T-cell (primary cell): Measurements from ENCODE around the gene TNS4. TPM values are rescaled to one million over a fixed set of nuclear protein-coding genes. Genes with fewer than 3 reads are reported as not detected.

ENCODE experiments used
- ATAC-seq, 4 experiments: fragments of 200-7000 bp in 3 of 4; fragments of 150-1000 bp in 1 of 4; cut with Tn5 transposase; replicated peaks in 1 of 4; 1 replicate in 3 of 4; 2 replicates in 1 of 4; pipeline ENCODE4 v1.10.0; 2021; ENCODE audit warnings: moderate library complexity in 3 of 4, mild to moderate bottlenecking in 2 of 4, moderate number of reproducible peaks in 1 of 4
- CTCF ChIA-PET, 2 donors: fragments of 300-600 bp; sonication (Branson Sonifier 250); formaldehyde crosslinking; loops; one replicate each; lab custom pipeline; 2022; ENCODE audit warnings: antibody characterized with exemption in 2 of 2; lab: Charles Lee
- POLR2A ChIA-PET, 2 donors: fragments of 300-600 bp; sonication (Branson Sonifier 250); formaldehyde crosslinking; loops; one replicate each; lab custom pipeline; 2022; ENCODE audit warnings: antibody characterized with exemption in 2 of 2; lab: Charles Lee
- DNase-seq, 35 experiments: peaks; one replicate each; pipeline versions ENCODE4 v3.0.0 to v3.0.0-alpha.2; 2013 to 2023
- H3K27ac ChIP-seq: one replicate; pipeline ENCODE4 v1.5.1; 2013; ENCODE audit warnings: low read length
- H3K27me3 ChIP-seq, 2 experiments: replicated peaks in 1 of 2; 1 replicate in 1 of 2; 2 replicates in 1 of 2; pipeline versions ENCODE4 v1.6.1 to v1.7.0; 2013; ENCODE audit warnings: low read length in 1 of 2, mixed read lengths in 1 of 2; ENCODE audit not compliant: control insufficient read depth in 2 of 2, insufficient read depth in 2 of 2; ENCODE audit errors: extremely low read depth in 1 of 2
- H3K36me3 ChIP-seq, 2 donors: 1 replicate in 1 of 2; 2 replicates in 1 of 2; pipeline versions ENCODE4 v1.6.1 to v1.7.0; 2013; ENCODE audit warnings: low read length in 1 of 2; ENCODE audit not compliant: control insufficient read depth in 2 of 2, insufficient read depth in 1 of 2; ENCODE audit errors: extremely low read depth in 1 of 2
- H3K4me1 ChIP-seq, 2 experiments: 1 replicate in 1 of 2; 2 replicates in 1 of 2; pipeline versions ENCODE4 v1.6.1 to v1.7.0; 2013; ENCODE audit warnings: low read length in 2 of 2, mixed read lengths in 1 of 2; ENCODE audit not compliant: insufficient read depth in 2 of 2, control insufficient read depth in 1 of 2; ENCODE audit errors: extremely low read depth in 1 of 2
- H3K4me3 ChIP-seq, 2 donors: 1 replicate in 1 of 2; 2 replicates in 1 of 2; pipeline versions ENCODE4 v1.5.1 to v1.7.0; 2013; ENCODE audit warnings: mild to moderate bottlenecking in 2 of 2, low read length in 1 of 2, moderate library complexity in 1 of 2; ENCODE audit not compliant: control insufficient read depth in 1 of 2; ENCODE audit errors: extremely low read depth in 1 of 2
- H3K9me3 ChIP-seq: 2 replicates; pipeline ENCODE4 v1.7.0; 2013
- H3K27ac Mint-ChIP-seq, 2 donors: one replicate each; pipeline ENCODE4 v1.8.0; 2020 to 2021; ENCODE audit warnings: mild to moderate bottlenecking in 2 of 2, mixed read lengths in 2 of 2
- H3K27me3 Mint-ChIP-seq, 2 donors: one replicate each; pipeline ENCODE4 v1.8.0; 2021 to 2022; ENCODE audit warnings: mixed read lengths in 2 of 2
- H3K36me3 Mint-ChIP-seq: one replicate; pipeline ENCODE4 v1.8.0; 2021; ENCODE audit warnings: mixed read lengths
- H3K4me1 Mint-ChIP-seq, 3 donors: one replicate each; pipeline ENCODE4 v1.8.0; 2020 to 2022; ENCODE audit warnings: mixed read lengths in 3 of 3, mild to moderate bottlenecking in 1 of 3
- H3K4me3 Mint-ChIP-seq, 3 donors: one replicate each; pipeline ENCODE4 v1.8.0; 2020 to 2022; ENCODE audit warnings: mild to moderate bottlenecking in 3 of 3, mixed read lengths in 3 of 3, moderate library complexity in 3 of 3
- H3K9me3 Mint-ChIP-seq, 3 donors: one replicate each; pipeline ENCODE4 v1.8.0; 2020 to 2022; ENCODE audit warnings: mixed read lengths in 3 of 3
- WGBS: methylation state at CpG from one replicate; pipeline ENCODE4 v1.1.5; 2013; ENCODE audit warnings: missing lambda C conversion rate; ENCODE audit not compliant: insufficient coverage; 5-methylcytosine and 5-hydroxymethylcytosine counted together
- total RNA-seq, 35 experiments: library from RNA in 6 of 35; stranded (reverse) in 6 of 35; fragments of 120-200 nt in 1 of 35; gene quantifications; one replicate each; pipeline versions ENCODE4 v1.2.1 to v1.2.4 and lab custom pipeline; 2013 to 2026

The TNS4 gene
- total RNA-seq, 5 donors from 2014 or later (not counting 1 experiment from before 2014, with no cell fraction given): 0.55 to 3.7 (median 0.66) TPM

DNA sequence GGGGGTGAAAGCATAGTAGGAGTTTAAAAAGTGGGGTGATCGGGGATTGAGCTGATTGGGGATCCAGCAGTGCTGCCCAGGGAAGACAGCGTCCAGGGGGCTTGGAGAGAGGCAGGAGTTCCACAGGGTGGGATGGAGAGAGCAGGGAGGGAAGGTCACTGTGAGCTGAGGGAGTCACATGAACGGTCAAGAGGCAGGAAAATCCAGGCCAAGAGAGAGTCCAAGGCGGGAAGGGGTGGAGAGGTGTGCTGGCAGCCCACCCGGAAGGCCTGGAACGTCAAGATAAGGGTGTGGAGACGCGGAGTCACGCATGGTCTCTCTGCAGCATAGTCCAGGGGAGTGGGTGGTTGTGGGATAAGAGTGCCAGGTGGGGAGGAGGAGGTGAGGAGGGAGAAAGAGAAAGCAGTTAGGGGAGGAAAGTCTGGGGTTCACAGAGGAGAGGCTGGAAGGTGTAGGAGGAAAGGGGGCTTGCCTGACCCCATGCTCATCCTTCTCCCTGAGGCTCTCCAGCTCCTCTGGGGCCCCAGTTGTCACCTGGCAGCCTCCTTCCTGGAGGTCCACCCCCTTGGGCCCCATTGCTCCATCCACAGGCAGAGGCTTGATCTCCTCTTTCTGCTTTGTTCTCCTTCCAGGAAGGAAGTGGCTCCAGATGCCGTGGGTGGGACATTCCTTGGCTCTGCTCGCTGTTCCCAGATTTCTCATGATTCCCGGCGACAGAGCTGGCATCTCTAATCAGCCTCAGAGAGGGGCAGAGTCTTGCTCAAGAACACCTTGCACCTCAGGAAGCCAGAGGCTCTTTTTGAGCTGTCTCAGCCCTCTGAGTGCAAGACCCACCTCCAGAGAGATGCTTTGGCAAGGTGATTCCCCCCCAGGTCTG, 35.1 kb upstream of the TNS4 start:
- H3K36me3 ChIP-seq: no peaks in the 10 kb centered on the region
- 75% methylated on average over 10 of the region's 13 CpGs for WGBS
- no peak overlapping the region for H3K27ac ChIP-seq
- H3K4me3 ChIP-seq: no peak overlapping the region
- no peak for ATAC-seq
- H3K4me1 ChIP-seq: peaks cover 83 to 87% of the 10 kb centered on the region in 2 experiments
- H3K27ac Mint-ChIP-seq: peak overlapping the region; percentile 62 to 68
- no peaks in the 10 kb centered on the region for H3K27me3 ChIP-seq
- peak overlapping the region in 1 of 3 donors; percentile 58 for H3K4me3 Mint-ChIP-seq
- H3K9me3 Mint-ChIP-seq: no peaks in the 10 kb centered on the region
- DNase-seq: no peak
- no peaks in the 10 kb centered on the region for H3K9me3 ChIP-seq
- POLR2A ChIA-PET: interaction anchor here in 1 of 2 donors (0.7 kb wide), 1 partner anchor 104 kb away, joined by 3 read pairs; no protein-coding TSS in a partner anchor
- H3K36me3 Mint-ChIP-seq: no peaks in the 10 kb centered on the region
- CTCF ChIA-PET: interaction anchor here (0.6 to 2.3 kb wide), 7 partner anchors 16 to 278 kb away, joined by 3 to 9 read pairs (median 3); no protein-coding TSS in a partner anchor
- no peaks in the 10 kb centered on the region for H3K27me3 Mint-ChIP-seq
- H3K4me1 Mint-ChIP-seq: peaks cover 87 to 97% (median 94%) of the 10 kb centered on the region in 3 donors

DNA sequence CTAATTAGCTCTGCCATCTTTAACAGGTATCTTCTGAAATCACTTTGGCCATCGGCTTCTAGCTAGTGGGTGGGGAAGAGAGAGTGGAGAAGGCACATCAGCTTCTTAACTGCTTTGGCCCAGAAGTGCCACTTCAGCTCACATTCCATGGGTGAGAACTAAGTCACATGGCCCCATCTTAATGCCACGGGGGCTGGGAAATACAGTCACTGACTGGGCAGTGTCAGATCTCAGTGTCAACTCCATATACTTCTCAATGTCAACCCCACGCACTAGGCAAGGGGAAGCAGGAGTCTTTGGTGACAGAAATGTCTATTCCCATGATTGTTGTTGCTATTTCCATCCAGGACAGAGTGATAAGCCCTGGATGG, 34.5 kb upstream of the TNS4 start:
- Histone ChIP-seq H3K4me3 (no peak overlapping the region), H3K27me3 (no peaks in the 10 kb centered on the region), H3K4me1 (peaks cover 82 to 87% of the 10 kb centered on the region in 2 experiments), H3K27ac (no peak overlapping the region), H3K9me3 (no peaks in the 10 kb centered on the region), H3K36me3 (no peaks in the 10 kb centered on the region)
- Mint-ChIP-seq H3K9me3 (no peaks in the 10 kb centered on the region), H3K27ac (peak overlapping the region; percentile 47 to 62), H3K36me3 (no peaks in the 10 kb centered on the region), H3K4me3 (peak overlapping the region in 1 of 3 donors; percentile 4), H3K27me3 (no peaks in the 10 kb centered on the region), H3K4me1 (peaks cover 87 to 97% (median 94%) of the 10 kb centered on the region in 3 donors)
- ATAC-seq (no peak), DNase-seq (no peak)
- CTCF ChIA-PET: interaction anchor here (0.6 to 2.3 kb wide), 9 partner anchors 16 to 1113 kb away, joined by 3 to 9 read pairs (median 4); no protein-coding TSS in a partner anchor
- WGBS: no CpG with 5 or more reads among the region's 3 CpGs
- POLR2A ChIA-PET: interaction anchor here in 1 of 2 donors (1.3 kb wide), 1 partner anchor 25 kb away, joined by 5 read pairs; no protein-coding TSS in a partner anchor

DNA sequence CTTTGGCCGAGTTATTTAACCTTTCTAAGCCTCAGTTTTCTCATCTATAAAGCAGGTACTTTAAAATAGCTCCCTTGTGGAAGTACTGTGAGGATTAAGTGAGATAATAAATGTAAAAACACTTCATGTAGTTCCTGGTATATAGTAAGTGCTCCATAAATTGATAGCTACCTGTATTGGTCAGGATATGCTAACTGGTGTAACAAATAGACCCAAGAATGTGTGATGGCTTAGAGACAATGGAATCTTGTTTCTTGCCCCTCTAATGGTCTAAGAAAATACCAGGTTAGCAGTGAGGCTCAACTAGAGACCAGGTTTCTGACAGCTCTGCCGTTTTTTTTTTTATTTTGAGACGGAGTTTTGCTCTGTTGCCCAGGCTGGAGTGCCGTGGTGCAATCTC, 34.0 kb upstream of the TNS4 start:
- H3K36me3 Mint-ChIP-seq: no peaks in the 10 kb centered on the region
- no peaks in the 10 kb centered on the region for H3K27me3 ChIP-seq
- H3K4me1 Mint-ChIP-seq: peaks cover 87 to 97% (median 94%) of the 10 kb centered on the region in 3 donors
- H3K4me3 ChIP-seq: no peak overlapping the region
- H3K9me3 ChIP-seq: no peaks in the 10 kb centered on the region
- H3K27me3 Mint-ChIP-seq: no peaks in the 10 kb centered on the region
- H3K27ac Mint-ChIP-seq: peak overlapping the region; percentile 47 to 62
- DNase-seq (no peak), ATAC-seq (no peak)
- no peaks in the 10 kb centered on the region for H3K36me3 ChIP-seq
- H3K27ac ChIP-seq: no peak overlapping the region
- H3K4me3 Mint-ChIP-seq: no peak overlapping the region
- WGBS: 94% methylated on average over 3 of the region's 4 CpGs
- ChIA-PET CTCF (interaction anchor here (0.6 to 2.3 kb wide), 10 partner anchors 17 to 1113 kb away, joined by 3 to 9 read pairs (median 4); no protein-coding TSS in a partner anchor), POLR2A (interaction anchor here in 1 of 2 donors (1.0 to 1.3 kb wide), 2 partner anchors 25 to 117 kb away, joined by 5 to 6 read pairs; no protein-coding TSS in a partner anchor)
- H3K9me3 Mint-ChIP-seq: no peaks in the 10 kb centered on the region
- peaks cover 82 to 87% of the 10 kb centered on the region in 2 experiments for H3K4me1 ChIP-seq

DNA sequence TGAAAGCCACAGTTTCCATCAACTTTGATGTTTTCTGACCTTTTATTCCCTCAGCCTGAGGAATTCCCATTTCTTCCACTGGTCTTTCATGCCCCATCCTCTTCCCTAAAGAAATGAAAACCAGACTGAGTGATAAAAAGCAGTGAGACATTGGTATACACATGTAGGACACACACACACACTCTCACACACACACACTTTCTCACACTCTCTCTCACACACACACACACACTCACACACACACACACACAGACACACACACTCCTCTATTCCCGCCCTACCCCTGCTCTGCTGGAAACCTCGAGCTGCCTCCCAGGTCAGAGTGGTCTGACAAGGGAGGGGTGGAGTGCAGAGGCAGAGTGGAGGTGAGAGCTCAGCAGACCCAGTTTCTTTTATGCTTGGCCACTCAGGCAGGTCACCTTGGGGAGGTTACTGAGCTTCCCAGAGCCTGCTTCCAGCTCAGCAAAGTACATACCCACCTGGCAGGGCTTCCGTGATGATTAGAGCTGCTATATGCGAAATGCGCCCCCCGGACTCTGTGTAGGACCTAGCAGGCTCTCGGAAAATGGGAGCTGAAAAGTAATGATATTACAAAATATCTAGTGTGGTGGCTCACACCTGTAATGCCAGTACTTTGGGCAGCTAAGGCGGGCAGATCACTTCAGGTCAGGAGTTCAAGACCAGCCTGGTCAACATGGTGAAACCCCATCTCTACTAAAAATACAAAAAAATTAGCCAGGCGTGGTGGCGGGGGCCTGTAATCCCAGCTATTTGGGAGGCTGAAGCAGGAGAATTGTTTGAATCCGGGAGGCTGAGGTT, 33.2 kb upstream of the TNS4 start:
- peaks cover 87 to 97% (median 90%) of the 10 kb centered on the region in 3 donors for H3K4me1 Mint-ChIP-seq
- H3K27ac ChIP-seq: peak overlapping the region; percentile 75
- H3K27me3 ChIP-seq: no peaks in the 10 kb centered on the region
- H3K27ac Mint-ChIP-seq: peak overlapping the region; percentile 80 to 94
- CTCF ChIA-PET: interaction anchor here (0.5 to 3.9 kb wide), 32 partner anchors 7 to 334 kb away, joined by 3 to 54 read pairs (median 6); partner anchors contain the start of gene IGFBP4 (in 1 of the 2)
- WGBS: 96% methylated on average over 3 of the region's 11 CpGs
- no peak overlapping the region for H3K4me3 ChIP-seq
- no peaks in the 10 kb centered on the region for H3K9me3 ChIP-seq
- no peaks in the 10 kb centered on the region for H3K36me3 Mint-ChIP-seq
- POLR2A ChIA-PET: interaction anchor here (0.5 to 1.3 kb wide), 6 partner anchors 14 to 218 kb away, joined by 3 to 6 read pairs (median 4); no protein-coding TSS in a partner anchor
- H3K4me3 Mint-ChIP-seq: no peak overlapping the region
- H3K27me3 Mint-ChIP-seq: no peaks in the 10 kb centered on the region
- DNase-seq (no peak), ATAC-seq (no peak)
- H3K9me3 Mint-ChIP-seq: no peaks in the 10 kb centered on the region
- peaks cover 74 to 87% of the 10 kb centered on the region in 2 experiments for H3K4me1 ChIP-seq
- no peaks in the 10 kb centered on the region for H3K36me3 ChIP-seq

GRCh38 chr17:40533896-40534295, 32.5 kb upstream of the TNS4 start:
- Mint-ChIP-seq H3K27me3 (no peaks in the 10 kb centered on the region), H3K4me1 (peaks cover 84 to 94% (median 88%) of the 10 kb centered on the region in 3 donors), H3K4me3 (peak overlapping the region; percentile 3 to 69 (median 60)), H3K27ac (peak overlapping the region; percentile 90 to 94), H3K9me3 (no peaks in the 10 kb centered on the region), H3K36me3 (no peaks in the 10 kb centered on the region)
- WGBS: 86% methylated on average over 1 of the region's 4 CpGs
- no peaks in the 10 kb centered on the region for H3K9me3 ChIP-seq
- DNase-seq: no peak
- CTCF ChIA-PET: interaction anchor here (0.5 to 3.9 kb wide), 41 partner anchors 8 to 608 kb away, joined by 3 to 54 read pairs (median 6); partner anchors contain the start of genes IGFBP4 (in 1 of the 2) and TOP2A (in 1 of the 2)
- H3K27me3 ChIP-seq: no peaks in the 10 kb centered on the region
- POLR2A ChIA-PET: interaction anchor here (0.5 to 1.2 kb wide), 9 partner anchors 15 to 290 kb away, joined by 3 to 7 read pairs (median 5); partner anchors contain the start of gene TOP2A (in 1 of the 2)
- peaks cover 70 to 87% of the 10 kb centered on the region in 2 experiments for H3K4me1 ChIP-seq
- ATAC-seq: peak in 1 of 4 experiments; percentile 2
- no peaks in the 10 kb centered on the region for H3K36me3 ChIP-seq
- no peak overlapping the region for H3K4me3 ChIP-seq
- peak overlapping the region; percentile 75 for H3K27ac ChIP-seq
